ENCODE measurements around the gene PRRT1B.

DNA sequence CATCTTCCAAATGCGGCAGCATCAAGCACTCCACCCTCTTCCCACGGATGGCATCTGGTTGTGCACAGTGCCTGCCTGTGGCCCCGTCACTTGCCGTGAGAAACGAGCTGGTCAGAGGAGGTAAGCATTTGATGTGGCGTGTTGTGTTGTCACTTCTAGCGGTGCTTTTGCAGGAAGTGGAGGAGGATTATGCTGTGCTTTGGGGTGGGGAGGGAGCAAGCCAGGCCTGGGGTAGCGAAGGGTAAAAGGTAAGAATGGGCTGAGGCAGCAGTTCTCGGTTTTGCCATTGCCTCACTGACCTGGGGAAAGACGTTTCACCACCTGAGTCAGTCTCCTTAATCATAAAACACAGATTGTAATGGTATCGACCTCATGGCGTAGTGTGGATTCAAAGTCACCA lies 44.9 kb upstream of the PRRT1B start:
- no peak for TF ChIP-seq CTCF (conservative IDR thresholded peaks at IDR 0.05; ENCODE audit: low read depth, low read length)
- no peak for TF ChIP-seq EZH2 (IDR thresholded peaks at IDR 0.05; ENCODE audit: borderline replicate concordance, low read depth, low read length, poor library complexity, severe bottlenecking)
